Measurements from ENCODE around the gene CACNG5.

- TF ChIP-seq ZBTB10 (tag by site-specific recombination; IDR thresholded peaks at IDR 0.05) (no peak), CTCF (tag by site-specific recombination; IDR thresholded peaks at IDR 0.05) (no peak), ZBTB8A (tag by site-specific recombination; IDR thresholded peaks at IDR 0.05) (no peak), ZNF629 (tag by site-specific recombination; IDR thresholded peaks at IDR 0.05) (no peak), ZNF138 (tag by site-specific recombination; IDR thresholded peaks at IDR 0.05; ENCODE audit: borderline replicate concordance) (no peak)
Measured at GRCh38 chr17:66865151-66865550, 30.2 kb downstream of the CACNG5 start.
